Activated B cell treated with CpG ODN at 0.5 μM for 24 hours (primary cell): ENCODE data around the gene FAM186B. TPM values are rescaled to one million over a fixed set of nuclear protein-coding genes. Genes with fewer than 3 reads are reported as not detected.

ENCODE experiments used
- ATAC-seq: fragments of 200-7000 bp; cut with Tn5 transposase; one replicate; pipeline ENCODE4 v1.10.0; 2021; ENCODE audit warnings: low read depth, mild to moderate bottlenecking, moderate library complexity
- CTCF ChIA-PET: fragments of 350-600 bp; sonication (Branson Sonifier 250); formaldehyde crosslinking; loops from one replicate; lab custom pipeline; 2021; ENCODE audit warnings: antibody characterized with exemption; lab: Charles Lee
- POLR2A ChIA-PET: fragments of 350-600 bp; sonication (Branson Sonifier 250); formaldehyde crosslinking; loops from one replicate; lab custom pipeline; 2021; ENCODE audit warnings: antibody characterized with exemption; lab: Charles Lee
- DNase-seq: peaks from one replicate; pipeline ENCODE4 v3.0.0; 2022
- H3K27ac Mint-ChIP-seq: one replicate; pipeline ENCODE4 v1.8.0; 2020; ENCODE audit warnings: mixed read lengths
- H3K27me3 Mint-ChIP-seq: one replicate; pipeline ENCODE4 v1.8.0; 2021; ENCODE audit warnings: mixed read lengths
- H3K36me3 Mint-ChIP-seq: one replicate; pipeline ENCODE4 v1.8.0; 2021; ENCODE audit warnings: low read depth, mixed read lengths
- H3K4me1 Mint-ChIP-seq: one replicate; pipeline ENCODE4 v1.8.0; 2021; ENCODE audit warnings: mixed read lengths
- H3K4me3 Mint-ChIP-seq: one replicate; pipeline ENCODE4 v1.8.0; 2020; ENCODE audit warnings: mild to moderate bottlenecking, mixed read lengths
- H3K9me3 Mint-ChIP-seq: one replicate; pipeline ENCODE4 v1.8.0; 2020; ENCODE audit warnings: mixed read lengths
- CTCF ChIP-seq: fragments of 200-600 bp; IDR thresholded peaks from one replicate; pipeline ENCODE4 v1.8.0; 2022; ENCODE audit warnings: antibody characterized with exemption, mild to moderate bottlenecking
- intact Hi-C: fragments of 100-400 bp; cut with micrococcal nuclease; formaldehyde crosslinking; loops from one replicate; pipeline ENCODE4 v1.15.1; 2024
- total RNA-seq: library from RNA; stranded (reverse); gene quantifications from 2 replicates; pipeline ENCODE4 v1.2.3, GENCODE V29; 2022

The FAM186B gene
- total RNA-seq, 1 donor from 2014 or later: 1.5 TPM

- Mint-ChIP-seq H3K4me1 (peaks cover 14% of the 10 kb centered on the region), H3K27me3 (peaks cover 38% of the 10 kb centered on the region), H3K27ac (no peak overlapping the region), H3K36me3 (no peaks in the 10 kb centered on the region), H3K4me3 (no peak overlapping the region), H3K9me3 (no peaks in the 10 kb centered on the region)
- no peak for TF ChIP-seq CTCF
- DNase-seq (no peak), ATAC-seq (no peak)
- CTCF ChIA-PET: no interaction called here
- POLR2A ChIA-PET: interaction anchor here (0.6 kb wide), 1 partner anchor 111 kb away, joined by 5 read pairs; no protein-coding TSS in a partner anchor
- intact Hi-C loops: no loop called here
These were observed 59.0 kb downstream of the FAM186B start for GRCh38 chr12:49546481-49546880.

- CTCF ChIA-PET: no interaction called here
- ATAC-seq: no peak
- POLR2A ChIA-PET: no interaction called here
These were observed 59.6 kb downstream of the FAM186B start for GRCh38 chr12:49545815-49546214.

GRCh38 chr12:49543914-49544815 lies 61.3 kb downstream of the FAM186B start:
- CTCF ChIA-PET: no interaction called here
- intact Hi-C loops: no loop called here
- Mint-ChIP-seq H3K4me1 (peaks cover 33% of the 10 kb centered on the region), H3K27ac (no peak overlapping the region), H3K9me3 (no peaks in the 10 kb centered on the region), H3K4me3 (no peak overlapping the region), H3K36me3 (no peaks in the 10 kb centered on the region), H3K27me3 (peaks cover 41% of the 10 kb centered on the region)
- TF ChIP-seq CTCF: no peak
- POLR2A ChIA-PET: no interaction called here
- DNase-seq (no peak), ATAC-seq (no peak)

More at GRCh38 chr12:49545815-49546214, 59.6 kb downstream of the FAM186B start:
- no peak for TF ChIP-seq CTCF
- H3K4me3 Mint-ChIP-seq: no peak overlapping the region
- H3K27ac Mint-ChIP-seq: no peak overlapping the region
- no peaks in the 10 kb centered on the region for H3K9me3 Mint-ChIP-seq
- DNase-seq: no peak
- peaks cover 38% of the 10 kb centered on the region for H3K27me3 Mint-ChIP-seq
- no peaks in the 10 kb centered on the region for H3K36me3 Mint-ChIP-seq
- peaks cover 21% of the 10 kb centered on the region for H3K4me1 Mint-ChIP-seq
- intact Hi-C loops: no loop called here

GRCh38 chr12:49543221-49543913 lies 62.1 kb downstream of the FAM186B start:
- Mint-ChIP-seq H3K4me3 (no peak overlapping the region), H3K4me1 (peaks cover 29% of the 10 kb centered on the region), H3K27ac (no peak overlapping the region), H3K36me3 (no peaks in the 10 kb centered on the region), H3K27me3 (peaks cover 36% of the 10 kb centered on the region), H3K9me3 (no peaks in the 10 kb centered on the region)
- ChIA-PET POLR2A (no interaction called here), CTCF (no interaction called here)
- TF ChIP-seq CTCF: no peak
- intact Hi-C loops: no loop called here
- DNase-seq: no peak
- ATAC-seq: no peak

GRCh38 chr12:49542592-49543160 lies 62.8 kb downstream of the FAM186B start:
- DNase-seq: no peak
- H3K4me1 Mint-ChIP-seq: peaks cover 28% of the 10 kb centered on the region
- ChIA-PET CTCF (no interaction called here), POLR2A (no interaction called here)
- intact Hi-C loops: no loop called here
- no peaks in the 10 kb centered on the region for H3K9me3 Mint-ChIP-seq
- no peak for TF ChIP-seq CTCF
- ATAC-seq: no peak
- H3K27me3 Mint-ChIP-seq: peaks cover 32% of the 10 kb centered on the region
- no peaks in the 10 kb centered on the region for H3K36me3 Mint-ChIP-seq
- H3K4me3 Mint-ChIP-seq: no peak overlapping the region
- H3K27ac Mint-ChIP-seq: no peak overlapping the region
